Dedifferentiated amniotic fluid mesenchymal stem cell (primary cell): Measurements from ENCODE around the gene GRIP2.
"Not testable (repeated sequence)": the region's sequence is repeated elsewhere in the genome, so short reads cannot be mapped to it uniquely, and the experiment has no call there.

Experiments
- DNase-seq: peaks from one replicate; pipeline ENCODE4 v3.0.0-alpha.2; 2016; ENCODE audit errors: extremely low spot score

Gene GRIP2

GRCh38 chr3:14520149-14520548 lies 20.0 kb downstream of the GRIP2 start:
- no peak for DNase-seq

GRCh38 chr3:14519406-14519805 lies 20.7 kb downstream of the GRIP2 start:
- DNase-seq, result no peak

DNA sequence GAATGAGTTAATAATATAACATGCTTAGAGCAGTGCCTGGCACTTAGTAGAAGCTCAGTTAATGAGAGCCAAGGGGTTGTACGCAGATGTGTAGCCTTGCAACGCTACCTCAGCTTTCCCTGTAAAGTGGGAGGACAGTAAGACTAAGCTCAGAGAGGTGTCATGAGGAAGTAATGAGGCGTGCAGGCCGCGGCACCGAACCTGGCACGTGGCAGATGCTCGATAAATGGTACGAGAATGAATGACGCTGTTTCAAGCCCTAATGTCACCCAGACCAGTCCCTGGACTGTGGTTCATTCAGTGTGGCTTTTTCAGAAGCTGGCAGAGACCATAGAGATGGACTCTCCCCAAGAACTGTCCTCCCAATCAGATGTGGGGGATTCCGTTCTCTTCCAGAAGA lies 21.2 kb downstream of the GRIP2 start:
- DNase-seq, result no peak

- no peak for DNase-seq
These were observed 21.7 kb downstream of the GRIP2 start for GRCh38 chr3:14518432-14518802.

GRCh38 chr3:14517601-14518431 lies 22.3 kb downstream of the GRIP2 start:
- DNase-seq, result no peak

DNA sequence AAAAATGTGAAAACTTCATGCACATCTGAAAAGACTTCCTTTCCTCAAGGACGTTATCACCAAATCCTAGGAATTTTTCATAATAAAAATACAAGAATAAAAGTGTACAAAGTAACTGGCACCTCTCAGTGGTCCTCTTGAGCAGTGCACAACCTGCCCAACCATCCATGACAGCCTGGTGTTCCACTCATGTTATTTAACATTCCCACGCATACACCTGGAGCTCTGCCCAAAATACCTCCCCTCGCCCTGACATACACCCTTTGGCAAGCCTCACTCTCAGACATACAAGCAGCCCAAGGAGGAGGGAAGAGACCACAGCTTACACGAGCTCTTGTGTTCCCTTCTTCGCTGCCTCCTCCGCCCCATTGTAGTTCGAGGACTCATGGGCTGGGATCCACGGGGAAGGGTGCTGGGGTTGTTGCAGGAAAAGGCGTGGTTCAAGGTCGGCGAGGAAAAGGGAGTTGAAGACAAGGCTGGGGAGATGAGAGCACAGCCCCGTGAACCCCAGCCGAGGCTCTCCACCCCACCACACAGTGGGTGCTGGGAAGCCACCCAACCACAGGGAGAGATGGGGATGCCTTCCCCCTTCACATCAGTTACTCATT lies 23.3 kb downstream of the GRIP2 start:
- DNase-seq, result no peak

DNA sequence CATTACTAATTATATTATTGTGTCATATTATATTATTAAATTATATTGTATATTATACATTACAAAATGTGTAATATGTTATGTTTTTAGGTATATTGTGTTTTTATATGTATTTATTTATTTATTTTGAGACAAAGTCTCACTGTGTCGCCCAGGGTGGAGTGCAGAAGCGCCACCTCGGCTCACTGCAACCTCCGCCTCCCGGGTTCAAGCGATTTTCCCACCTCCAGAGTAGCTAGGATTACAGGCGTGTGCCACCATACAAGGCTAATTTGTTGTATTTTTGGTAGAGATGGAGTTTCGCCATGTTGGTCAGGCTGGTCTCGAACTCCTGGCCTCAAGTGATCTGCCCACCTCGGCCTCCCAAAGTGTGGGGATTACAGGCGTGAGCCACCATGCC lies 24.6 kb downstream of the GRIP2 start:
- DNase-seq, result not testable (repeated sequence)

- no peak for DNase-seq
These were observed 25.8 kb downstream of the GRIP2 start for GRCh38 chr3:14514323-14514720.

DNA sequence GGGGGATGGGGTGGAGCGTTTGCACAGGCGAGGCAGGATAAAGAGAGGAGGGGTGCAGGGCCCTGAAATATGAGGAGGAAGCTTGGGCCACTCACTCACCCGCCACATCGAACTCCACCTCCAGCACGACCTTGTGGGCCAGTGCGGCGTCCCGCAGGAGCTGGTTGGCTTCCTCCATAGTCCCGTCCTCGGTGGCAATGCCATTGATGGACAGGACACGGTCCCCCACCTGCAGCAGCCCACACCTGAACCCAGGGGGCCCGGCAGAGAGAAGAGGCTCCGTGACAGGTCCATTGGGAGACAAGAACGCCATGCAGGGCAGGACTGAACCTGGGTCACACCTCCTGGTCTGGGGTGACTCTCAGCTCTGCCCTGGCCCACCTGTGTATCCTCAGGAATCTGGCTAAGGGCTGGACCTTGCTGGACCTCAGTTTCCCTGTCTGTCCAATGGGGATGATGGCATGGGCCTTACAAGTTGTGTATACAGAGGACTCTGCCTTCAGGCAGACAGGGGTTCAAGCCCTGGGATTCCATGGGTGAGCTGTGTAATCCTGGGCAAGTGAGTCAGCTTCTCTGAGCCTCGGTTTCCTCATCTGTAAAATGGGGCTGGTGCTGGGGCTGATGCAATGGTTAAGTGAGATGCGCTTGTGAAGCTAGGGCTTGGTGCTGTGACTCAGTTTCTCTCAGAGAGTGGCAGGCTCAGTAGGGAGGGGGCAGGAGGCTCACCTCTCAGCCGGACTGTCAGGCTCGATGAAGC lies 26.4 kb downstream of the GRIP2 start:
- no peak for DNase-seq

DNA sequence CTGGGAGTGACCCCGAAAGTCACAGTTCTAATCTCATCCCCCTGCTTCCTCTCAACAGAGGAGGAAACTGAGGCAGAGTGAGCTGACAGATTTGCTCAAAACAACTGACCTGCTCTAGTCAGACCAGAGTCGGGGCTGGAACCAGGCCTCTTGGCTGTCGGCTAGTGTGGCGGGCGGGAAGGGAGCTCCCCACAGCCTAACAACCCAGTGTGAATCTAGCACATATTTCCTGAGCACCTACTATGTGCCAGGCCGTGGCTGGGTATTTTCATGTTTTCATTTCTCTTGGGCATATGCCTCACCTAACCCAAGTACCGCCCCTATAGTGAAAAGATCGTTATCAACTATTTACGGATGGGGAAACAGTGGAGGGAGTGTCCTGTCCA lies 27.2 kb downstream of the GRIP2 start:
- DNase-seq, result no peak

DNA sequence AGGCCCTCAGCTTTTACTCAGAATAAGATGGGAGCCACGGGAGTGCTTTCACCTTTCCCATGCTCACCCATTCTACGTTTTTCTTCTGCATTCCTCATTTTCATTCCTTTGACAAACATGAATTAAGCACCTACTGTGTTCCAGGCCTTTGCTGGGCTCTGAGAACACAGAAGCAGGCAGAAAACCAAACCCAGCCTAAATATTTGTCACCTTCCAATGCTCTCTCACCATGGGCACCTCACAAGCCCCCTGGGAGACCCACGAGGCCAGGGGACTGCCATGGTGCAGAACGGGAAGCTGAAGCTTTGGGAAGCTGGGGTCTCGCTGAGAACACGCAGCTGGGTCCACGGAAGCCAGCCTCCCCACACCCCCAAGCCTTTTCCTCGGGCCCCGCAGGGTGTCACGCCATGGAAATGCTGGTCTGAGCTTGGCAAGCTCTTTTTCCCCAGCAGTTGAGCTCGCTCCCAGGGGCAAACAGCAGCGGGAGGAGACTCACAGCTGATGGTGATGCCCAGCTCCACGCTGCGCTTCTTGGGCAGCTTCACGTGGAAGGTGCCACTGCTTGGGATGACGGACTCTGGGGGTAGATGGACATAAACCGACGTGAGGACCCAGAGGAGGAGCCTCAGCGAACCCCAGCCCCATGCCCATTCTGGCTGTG lies 27.7 kb downstream of the GRIP2 start:
- DNase-seq, result no peak

- DNase-seq, result no peak
These were observed 28.4 kb downstream of the GRIP2 start for GRCh38 chr3:14511623-14512280.

- DNase-seq, result no peak
These were observed 29.1 kb downstream of the GRIP2 start for GRCh38 chr3:14510838-14511622.

DNA sequence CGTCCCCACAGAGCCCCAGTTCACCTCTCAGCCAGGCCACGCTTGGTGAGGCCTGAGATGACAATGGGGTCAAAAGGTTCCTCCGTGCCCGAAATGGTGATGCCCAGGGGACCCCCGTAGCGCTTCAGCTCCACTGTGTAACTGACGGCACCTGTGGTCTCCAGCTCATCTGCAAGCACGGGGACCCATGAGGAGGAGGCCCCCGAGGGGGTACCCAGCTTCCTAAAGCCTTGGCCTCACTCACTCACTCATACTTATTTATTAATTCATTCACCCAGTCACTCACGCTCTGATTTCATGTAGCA lies 30.4 kb downstream of the GRIP2 start:
- no peak for DNase-seq

- no peak for DNase-seq
These were observed 31.0 kb downstream of the GRIP2 start for GRCh38 chr3:14508966-14509795.

DNA sequence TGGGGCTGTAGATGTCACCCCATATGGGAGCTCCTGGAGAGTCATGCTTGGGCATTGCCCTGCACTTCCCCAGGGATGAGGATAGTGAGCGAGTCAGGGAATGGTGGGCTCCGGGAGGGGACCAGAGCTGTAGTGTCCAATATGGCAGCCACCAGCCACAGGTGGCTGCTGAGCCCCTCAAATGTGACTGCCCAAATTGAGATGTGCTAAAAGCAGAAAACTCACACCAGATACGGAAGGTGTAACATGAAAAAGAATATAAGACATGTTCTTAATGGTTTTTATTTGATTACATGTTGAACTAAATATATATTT lies 31.7 kb downstream of the GRIP2 start:
- no peak for DNase-seq

GRCh38 chr3:14507757-14508504 lies 32.2 kb downstream of the GRIP2 start:
- DNase-seq, result no peak

GRCh38 chr3:14507305-14507741 lies 32.8 kb downstream of the GRIP2 start:
- DNase-seq, result no peak

DNA sequence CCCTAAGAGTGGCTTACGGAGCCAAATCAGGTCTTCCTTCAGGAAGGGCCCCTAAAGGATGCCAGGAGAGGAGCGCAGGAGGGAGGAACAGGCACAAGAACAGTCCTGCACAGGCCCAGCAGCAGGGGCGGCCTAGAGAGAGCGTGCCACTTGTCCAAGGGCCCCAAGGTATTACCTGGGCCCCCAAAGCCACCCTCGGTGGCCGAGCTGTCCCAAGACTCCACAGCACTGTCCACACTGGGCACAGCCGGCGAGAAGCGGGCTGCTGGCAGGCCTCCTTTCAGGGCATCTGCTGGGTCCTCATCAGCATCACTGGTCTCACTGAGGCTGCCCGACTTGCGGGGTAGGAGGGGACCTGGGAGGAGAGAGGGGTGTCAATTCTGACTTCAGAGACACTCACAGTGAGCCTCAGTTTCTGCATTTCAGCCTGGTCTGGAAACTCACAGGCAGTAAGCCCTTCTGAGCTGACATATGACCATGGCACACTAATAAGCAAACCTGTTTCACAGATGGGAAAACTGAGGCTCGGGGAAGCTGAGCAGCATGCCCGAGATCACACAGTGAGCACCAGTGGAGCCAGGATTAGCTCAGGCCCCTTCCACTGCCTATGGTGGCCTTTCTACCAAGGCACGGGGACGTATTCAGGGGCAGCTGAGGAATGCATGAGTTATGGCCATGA lies 33.4 kb downstream of the GRIP2 start:
- DNase-seq, result no peak
